GM12865 (cell line): Measurements from ENCODE around the gene LCAT.
A peak's percentile ranks its signal among the peaks of the same experiment; 100 is the strongest.

Experiments
- DNase-seq: peaks from one replicate; pipeline ENCODE4 v3.0.0; 2010; ENCODE audit warnings: low read depth
- H3K4me3 ChIP-seq: 2 replicates; pipeline ENCODE4 v1.5.1; 2011; ENCODE audit warnings: mild to moderate bottlenecking, low read depth, low read length, control low read depth
- CTCF ChIP-seq: IDR thresholded peaks from 2 replicates; pipeline ENCODE4 v1.5.1; 2011; ENCODE audit warnings: low read length, control low read depth, low read depth, inconsistent platforms; ENCODE audit not compliant: insufficient read depth; ENCODE audit errors: missing control alignments

LCAT gene

GRCh38 chr16:67935402-67936123 is 8.4 kb downstream of the LCAT start:
- TF ChIP-seq CTCF, result no peak
- DNase-seq, result peak; percentile 97
- H3K4me3 ChIP-seq, result peak overlapping the region; percentile 88

- DNase-seq, result no peak
- no peak for TF ChIP-seq CTCF
- peak overlapping the region; percentile 88 for H3K4me3 ChIP-seq
Observed at GRCh38 chr16:67935101-67935401, 8.9 kb downstream of the LCAT start.

DNA sequence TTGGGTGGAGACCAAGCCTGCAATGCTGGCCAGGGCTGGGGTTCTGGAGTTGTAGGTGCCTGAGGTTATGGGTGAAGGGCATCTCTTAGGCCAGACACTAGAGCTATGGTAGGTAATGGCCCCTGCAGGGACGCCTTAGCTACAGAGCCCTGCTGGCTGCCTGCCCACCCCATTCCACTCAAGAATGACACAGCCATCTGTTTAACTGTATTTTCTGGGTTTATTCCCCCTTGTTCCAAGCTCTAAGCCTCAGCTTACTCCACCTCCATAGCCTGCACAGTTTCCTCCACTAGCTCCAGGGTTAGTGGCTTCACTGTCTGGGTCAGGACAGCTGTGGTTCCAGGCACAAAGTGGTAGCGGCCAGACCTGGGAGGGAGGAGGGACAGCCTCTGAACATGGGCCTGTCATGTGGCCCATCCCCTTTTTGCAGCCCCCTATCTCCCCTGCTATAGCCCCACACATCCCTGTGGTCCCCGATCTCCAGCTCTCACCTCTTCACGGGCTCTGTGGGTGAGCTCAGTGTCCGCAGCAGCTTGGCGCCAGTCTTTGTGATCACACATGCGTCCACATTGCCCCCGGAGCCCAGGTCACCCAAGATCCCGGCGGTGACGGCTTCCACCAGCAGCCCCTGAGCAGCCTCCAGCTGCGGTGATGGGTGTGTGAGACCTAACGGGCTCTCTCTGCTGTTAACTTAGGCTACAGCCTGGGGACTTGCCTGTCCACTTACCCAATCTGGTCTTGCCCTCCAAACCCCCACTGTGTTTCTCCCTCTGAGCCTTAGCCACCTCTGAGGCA is 9.4 kb downstream of the LCAT start:
- no peak for TF ChIP-seq CTCF
- peak overlapping the region; percentile 88 for H3K4me3 ChIP-seq
- DNase-seq, result no peak

- no peak overlapping the region for H3K4me3 ChIP-seq
- DNase-seq, result no peak
- no peak for TF ChIP-seq CTCF
Observed at GRCh38 chr16:67933805-67934204, 10.1 kb downstream of the LCAT start.

DNA sequence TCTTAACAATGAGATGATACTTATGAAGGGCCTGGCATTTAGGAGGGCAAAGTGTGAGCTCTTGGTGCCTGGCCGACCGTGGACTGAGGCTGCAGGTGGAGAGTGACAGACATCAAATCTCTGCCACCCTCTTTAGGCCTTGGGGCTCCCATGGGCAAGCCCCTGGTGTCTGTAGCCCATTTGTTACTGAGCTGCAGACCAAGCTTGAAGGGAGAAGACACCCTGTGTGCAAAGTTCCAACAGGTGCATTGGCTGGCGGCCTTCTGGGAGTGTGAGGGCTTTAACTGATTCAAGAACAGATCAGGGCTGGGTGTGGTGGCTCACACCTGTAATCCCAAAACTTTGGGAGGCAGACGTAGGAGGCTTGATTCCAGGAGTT is 11.5 kb downstream of the LCAT start:
- DNase-seq, result no peak
- no peak for TF ChIP-seq CTCF
- no peak overlapping the region for H3K4me3 ChIP-seq

DNA sequence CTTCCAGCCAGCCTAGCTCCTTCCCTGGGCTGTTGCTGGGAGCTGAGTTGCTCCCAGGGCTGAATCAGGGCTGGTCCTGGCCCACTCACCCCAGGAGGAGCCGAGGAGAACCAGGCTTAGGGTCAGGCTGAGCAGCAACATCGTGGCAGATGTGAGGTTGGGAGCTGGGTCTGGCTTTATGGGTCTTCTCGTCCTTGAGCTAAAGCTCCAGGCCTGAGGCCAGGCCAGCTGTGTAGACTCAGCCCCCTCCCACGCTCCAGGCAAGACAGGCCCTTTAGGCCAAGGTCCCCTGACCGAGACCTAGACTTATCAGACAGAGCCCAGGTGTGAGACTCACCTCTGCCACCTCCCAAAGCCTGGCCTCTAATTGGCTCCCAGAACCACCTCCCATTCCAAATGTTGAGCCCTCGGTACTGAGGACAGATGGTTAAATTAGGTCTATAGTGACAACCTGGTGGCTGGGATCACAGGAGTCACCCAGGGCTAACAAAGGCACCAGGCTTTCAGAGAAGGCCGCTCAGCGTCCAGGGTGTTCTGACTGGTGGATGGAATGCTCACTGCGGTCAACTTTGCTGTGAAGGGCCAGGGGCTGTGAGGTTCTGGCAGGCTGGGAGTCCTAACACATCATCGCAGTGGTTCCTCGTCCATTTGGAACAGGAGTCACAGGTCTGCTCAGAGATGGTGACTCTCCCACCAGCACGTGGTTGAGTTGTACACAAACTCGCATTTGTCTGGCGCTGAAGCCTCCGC is 12.0 kb downstream of the LCAT start, which contains the start of gene CTRL:
TSS of gene CTRL (minus strand) at position 151 of the 750 bp plus-strand sequence. CDS start at position 141, 10 bp downstream.
- no peak for DNase-seq
- no peak within 1 kb of the TSS for H3K4me3 ChIP-seq
- no peak for TF ChIP-seq CTCF
